ENCODE measurements around the gene TIFAB.

The TIFAB gene

GRCh38 chr5:135472141-135472540 is 20.0 kb upstream of the TIFAB start:
- Mint-ChIP-seq H3K9me3 (no peaks in the 10 kb centered on the region), H3K4me1 (no peaks in the 10 kb centered on the region), H3K36me3 (no peaks in the 10 kb centered on the region), H3K27ac (no peak overlapping the region), H3K4me3 (no peak overlapping the region), H3K27me3 (peaks cover 12% of the 10 kb centered on the region)
- DNase-seq (ENCODE audit: low spot score in 2 of 2) (no peak), ATAC-seq (ENCODE audit: low read depth) (no peak)

DNA sequence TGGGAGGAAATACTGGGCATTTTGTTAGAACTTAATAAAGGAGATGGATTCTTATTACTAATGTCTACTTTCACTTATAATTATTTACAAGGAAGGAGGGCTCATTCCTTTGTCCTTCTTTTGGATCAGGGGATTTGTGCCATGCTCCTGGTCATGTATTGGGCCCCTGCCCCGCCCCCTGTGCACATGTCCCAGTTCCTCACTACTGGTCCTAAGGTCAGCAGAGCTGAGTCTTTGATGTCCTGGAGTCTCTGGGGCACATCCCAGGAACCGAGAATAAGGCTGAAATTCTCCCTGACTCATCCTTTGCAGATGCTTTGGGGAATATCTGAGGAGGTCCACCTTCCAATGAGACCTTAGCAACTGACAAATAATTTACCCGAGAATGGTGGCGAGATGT is 19.6 kb upstream of the TIFAB start:
- Mint-ChIP-seq H3K27ac (no peak overlapping the region), H3K27me3 (peaks cover 12% of the 10 kb centered on the region), H3K36me3 (no peaks in the 10 kb centered on the region), H3K4me3 (no peak overlapping the region), H3K4me1 (no peaks in the 10 kb centered on the region), H3K9me3 (no peaks in the 10 kb centered on the region)
- ATAC-seq (ENCODE audit: low read depth), result no peak
- no peak for DNase-seq (ENCODE audit: low spot score in 2 of 2)

DNA sequence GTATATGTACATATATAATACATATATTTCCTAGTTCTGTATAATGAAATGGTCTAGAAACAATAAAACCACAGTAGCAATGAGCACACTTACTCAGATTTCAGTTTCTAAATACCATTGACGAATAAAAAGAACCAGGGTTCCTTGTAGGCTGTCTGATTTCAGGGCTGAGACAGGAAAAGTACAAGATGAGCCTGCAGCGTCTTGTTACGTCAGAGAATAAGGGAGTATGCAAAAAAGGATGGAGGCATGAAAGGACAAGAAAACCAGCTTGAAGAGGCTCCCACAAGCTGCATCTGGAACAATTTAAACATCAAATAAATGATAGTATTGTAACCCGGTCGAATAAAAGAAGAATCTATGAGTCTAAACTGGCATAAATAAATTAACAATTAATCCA is 17.8 kb upstream of the TIFAB start:
- Mint-ChIP-seq H3K27me3 (peaks cover 19% of the 10 kb centered on the region), H3K9me3 (no peaks in the 10 kb centered on the region), H3K36me3 (no peaks in the 10 kb centered on the region), H3K4me3 (no peak overlapping the region), H3K27ac (no peak overlapping the region), H3K4me1 (peaks cover 4% of the 10 kb centered on the region)
- ATAC-seq (ENCODE audit: low read depth) (no peak), DNase-seq (ENCODE audit: low spot score in 2 of 2) (no peak)

- peaks cover 22% of the 10 kb centered on the region for H3K27me3 Mint-ChIP-seq
- no peak overlapping the region for H3K27ac Mint-ChIP-seq
- peaks cover 4% of the 10 kb centered on the region for H3K4me1 Mint-ChIP-seq
- ATAC-seq (ENCODE audit: low read depth), result no peak
- no peaks in the 10 kb centered on the region for H3K9me3 Mint-ChIP-seq
- no peaks in the 10 kb centered on the region for H3K36me3 Mint-ChIP-seq
- DNase-seq (ENCODE audit: low spot score in 2 of 2), result no peak
- H3K4me3 Mint-ChIP-seq, result no peak overlapping the region
These were observed 16.4 kb upstream of the TIFAB start for GRCh38 chr5:135468541-135468940.

DNA sequence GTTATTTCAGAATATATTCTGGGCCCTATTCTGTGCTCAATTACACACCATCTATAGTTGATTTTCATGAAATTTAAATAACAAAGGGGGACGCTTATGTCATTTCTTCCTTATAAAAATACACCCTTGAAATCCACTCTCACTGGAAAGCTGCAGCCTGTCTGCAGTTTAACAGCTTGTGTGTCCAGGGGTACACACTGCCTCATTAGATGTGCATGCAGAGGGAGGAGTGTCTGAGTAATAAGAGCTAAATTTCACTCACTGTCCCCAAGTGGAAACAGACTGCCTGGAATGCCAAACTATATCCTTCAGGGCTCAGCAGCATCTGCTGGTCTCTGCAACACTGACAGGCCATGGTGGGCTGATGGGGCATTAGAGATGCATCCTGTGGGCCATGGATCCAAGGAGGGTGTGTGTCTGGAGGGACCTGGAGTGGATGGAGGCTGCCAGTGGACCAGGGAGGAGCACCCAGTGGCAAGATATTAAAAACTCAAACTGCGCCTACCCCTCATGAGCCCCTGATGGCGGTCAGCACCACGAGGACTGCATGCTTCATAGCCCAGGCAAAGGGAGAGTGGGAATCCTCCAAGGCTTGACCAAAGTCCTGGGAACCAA is 15.8 kb upstream of the TIFAB start:
- Mint-ChIP-seq H3K27me3 (peaks cover 22% of the 10 kb centered on the region), H3K27ac (no peak overlapping the region), H3K4me3 (no peak overlapping the region), H3K36me3 (no peaks in the 10 kb centered on the region), H3K4me1 (peaks cover 4% of the 10 kb centered on the region), H3K9me3 (no peaks in the 10 kb centered on the region)
- ATAC-seq (ENCODE audit: low read depth), result no peak
- DNase-seq (ENCODE audit: low spot score in 2 of 2), result no peak

DNA sequence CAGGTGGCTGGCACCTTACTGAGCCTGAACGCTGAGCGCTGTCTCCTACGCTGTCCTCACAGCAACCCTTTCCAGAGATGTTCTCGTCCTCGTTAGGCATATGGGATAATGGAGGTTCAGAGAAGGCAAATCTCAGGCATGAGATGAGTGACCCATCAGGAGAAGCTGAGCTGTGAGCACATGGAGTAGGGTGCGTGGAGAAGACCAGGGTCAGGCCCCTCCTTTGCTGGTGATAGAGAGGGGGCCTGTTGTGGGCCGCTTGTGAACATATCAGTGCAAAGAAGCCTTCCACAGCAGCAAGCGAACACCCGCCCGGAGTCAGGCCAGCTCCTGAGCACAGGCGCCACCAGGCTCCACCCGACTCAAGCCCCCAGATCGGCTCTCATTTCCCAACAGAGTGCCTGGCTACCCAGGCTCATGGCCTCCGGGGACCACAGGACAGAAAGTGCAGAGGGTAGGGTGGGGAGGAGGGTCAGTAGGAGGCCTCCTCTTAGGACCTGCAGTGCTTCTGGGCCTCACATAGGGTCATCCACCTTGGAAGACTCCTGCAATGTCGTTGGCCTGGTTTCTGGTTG is 15.0 kb upstream of the TIFAB start:
- no peaks in the 10 kb centered on the region for H3K9me3 Mint-ChIP-seq
- no peak overlapping the region for H3K4me3 Mint-ChIP-seq
- no peak overlapping the region for H3K27ac Mint-ChIP-seq
- H3K36me3 Mint-ChIP-seq, result no peaks in the 10 kb centered on the region
- ATAC-seq (ENCODE audit: low read depth), result no peak
- H3K4me1 Mint-ChIP-seq, result peaks cover 4% of the 10 kb centered on the region
- peaks cover 22% of the 10 kb centered on the region for H3K27me3 Mint-ChIP-seq
- no peak for DNase-seq (ENCODE audit: low spot score in 2 of 2)

DNA sequence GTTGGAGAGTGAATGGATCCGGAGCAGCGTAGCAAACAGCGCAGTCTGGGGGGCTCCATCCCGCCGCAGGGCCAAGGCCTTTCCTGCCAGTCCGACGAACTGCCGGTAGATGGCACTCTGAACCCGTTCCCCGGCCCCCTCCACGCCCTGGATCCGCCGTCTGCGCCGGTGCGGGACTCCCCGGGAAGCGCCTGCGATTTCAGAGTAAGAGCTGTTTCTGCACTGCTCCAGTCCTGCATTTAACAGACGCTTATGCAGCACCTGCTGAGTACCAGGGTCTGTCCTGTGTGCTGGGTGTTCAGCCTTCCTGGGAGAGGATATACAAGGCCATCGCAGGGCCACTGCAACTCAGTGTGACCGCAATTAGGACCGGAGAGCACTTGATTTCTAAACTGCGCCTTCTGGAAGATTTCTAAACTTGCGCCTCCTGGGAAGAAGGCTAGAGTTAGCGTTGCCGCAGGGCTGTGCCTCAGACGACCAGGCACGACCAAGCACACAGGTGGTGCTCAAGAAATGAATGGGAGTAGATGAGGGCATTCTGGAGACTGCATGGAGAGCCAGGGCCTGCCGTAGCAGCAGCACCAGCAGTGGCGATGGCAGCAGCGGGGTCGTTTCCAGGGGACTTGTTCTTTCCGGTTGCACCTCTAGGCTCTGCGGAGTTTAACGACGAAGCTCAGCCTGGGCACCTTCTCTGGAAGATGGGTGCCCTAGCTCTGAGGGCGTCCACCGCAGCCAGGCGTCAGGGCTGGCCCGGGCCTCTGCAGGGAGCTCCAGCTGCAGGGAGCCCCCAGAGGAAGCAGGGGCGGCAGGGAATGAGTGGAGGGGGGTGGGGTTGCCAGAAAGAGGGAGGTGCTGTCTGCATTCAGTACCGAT is 14.3 kb upstream of the TIFAB start:
- Mint-ChIP-seq H3K4me1 (peaks cover 4% of the 10 kb centered on the region), H3K9me3 (no peaks in the 10 kb centered on the region), H3K27me3 (peaks cover 22% of the 10 kb centered on the region), H3K27ac (no peak overlapping the region), H3K4me3 (peak overlapping the region; percentile 68), H3K36me3 (no peaks in the 10 kb centered on the region)
- ATAC-seq (ENCODE audit: low read depth), result peak; percentile 83
- peak; percentile 50 to 51 for DNase-seq (ENCODE audit: low spot score in 2 of 2)

DNA sequence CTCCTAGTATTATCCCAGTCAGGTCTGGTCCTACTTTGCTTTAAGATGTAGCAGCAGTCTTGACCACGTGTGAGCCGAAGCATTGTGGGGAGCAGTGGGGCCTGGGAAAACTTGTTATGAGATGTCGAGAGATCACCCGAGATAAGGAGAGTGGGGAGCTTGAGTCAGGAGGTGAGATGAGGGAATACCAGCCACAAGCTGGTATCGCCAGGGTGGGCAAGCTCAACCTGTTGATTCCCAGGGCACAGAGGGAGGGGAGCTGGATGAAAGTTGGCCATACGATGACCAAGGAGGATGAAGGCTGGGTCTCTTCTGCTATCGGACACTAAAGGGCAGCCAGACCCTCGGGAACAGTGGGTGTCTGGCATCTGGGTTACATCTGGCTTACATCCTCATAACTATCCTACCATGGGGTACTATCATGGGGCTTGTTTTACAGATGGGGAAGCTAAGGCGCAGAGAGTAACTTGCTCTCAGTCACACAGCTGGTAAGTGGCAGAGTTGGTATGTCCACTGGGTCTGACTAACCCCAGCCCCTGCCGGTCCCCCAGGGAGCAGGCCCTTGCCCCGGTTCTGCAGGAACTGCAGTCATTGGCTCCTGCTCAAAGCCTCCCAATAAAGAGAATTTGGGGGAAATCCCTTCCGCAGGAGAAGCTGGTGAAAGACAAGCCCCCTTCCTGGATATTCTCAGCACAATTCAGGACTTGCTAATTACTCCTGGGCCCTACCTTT is 13.4 kb upstream of the TIFAB start:
- peaks cover 20% of the 10 kb centered on the region for H3K27me3 Mint-ChIP-seq
- H3K4me1 Mint-ChIP-seq, result peaks cover 4% of the 10 kb centered on the region
- H3K4me3 Mint-ChIP-seq, result no peak overlapping the region

GRCh38 chr5:135462304-135462703 is 10.2 kb upstream of the TIFAB start:
- Mint-ChIP-seq H3K27ac (no peak overlapping the region), H3K4me3 (no peak overlapping the region), H3K4me1 (peaks cover 4% of the 10 kb centered on the region), H3K27me3 (peaks cover 22% of the 10 kb centered on the region), H3K36me3 (no peaks in the 10 kb centered on the region), H3K9me3 (no peaks in the 10 kb centered on the region)
- DNase-seq (ENCODE audit: low spot score in 2 of 2) (peak in 1 of 2 donors; percentile 22), ATAC-seq (ENCODE audit: low read depth) (peak; percentile 63)

More for the DNA sequence above, 13.4 kb upstream of the TIFAB start:
- Mint-ChIP-seq H3K36me3 (no peaks in the 10 kb centered on the region), H3K27ac (no peak overlapping the region), H3K9me3 (no peaks in the 10 kb centered on the region)
- no peak for DNase-seq (ENCODE audit: low spot score in 2 of 2)
- no peak for ATAC-seq (ENCODE audit: low read depth)

- H3K4me3 Mint-ChIP-seq, result no peak overlapping the region
These were observed 9.5 kb upstream of the TIFAB start for GRCh38 chr5:135461481-135462151.

GRCh38 chr5:135460246-135461033 is 8.3 kb upstream of the TIFAB start:
- Mint-ChIP-seq H3K4me1 (no peaks in the 10 kb centered on the region), H3K4me3 (no peak overlapping the region), H3K27ac (no peak overlapping the region), H3K36me3 (no peaks in the 10 kb centered on the region), H3K9me3 (no peaks in the 10 kb centered on the region), H3K27me3 (peaks cover 22% of the 10 kb centered on the region)
- DNase-seq (ENCODE audit: low spot score in 2 of 2) (no peak), ATAC-seq (ENCODE audit: low read depth) (no peak)

More at GRCh38 chr5:135461481-135462151, 9.5 kb upstream of the TIFAB start:
- Mint-ChIP-seq H3K27ac (no peak overlapping the region), H3K9me3 (no peaks in the 10 kb centered on the region), H3K36me3 (no peaks in the 10 kb centered on the region), H3K4me1 (peaks cover 4% of the 10 kb centered on the region), H3K27me3 (peaks cover 22% of the 10 kb centered on the region)
- no peak for DNase-seq (ENCODE audit: low spot score in 2 of 2)
- no peak for ATAC-seq (ENCODE audit: low read depth)

GRCh38 chr5:135458921-135459331 is 6.8 kb upstream of the TIFAB start:
- Mint-ChIP-seq H3K4me3 (no peak overlapping the region), H3K4me1 (no peaks in the 10 kb centered on the region), H3K9me3 (no peaks in the 10 kb centered on the region), H3K36me3 (no peaks in the 10 kb centered on the region), H3K27ac (no peak overlapping the region), H3K27me3 (peaks cover 19% of the 10 kb centered on the region)
- DNase-seq (ENCODE audit: low spot score in 2 of 2) (no peak), ATAC-seq (ENCODE audit: low read depth) (no peak)

DNA sequence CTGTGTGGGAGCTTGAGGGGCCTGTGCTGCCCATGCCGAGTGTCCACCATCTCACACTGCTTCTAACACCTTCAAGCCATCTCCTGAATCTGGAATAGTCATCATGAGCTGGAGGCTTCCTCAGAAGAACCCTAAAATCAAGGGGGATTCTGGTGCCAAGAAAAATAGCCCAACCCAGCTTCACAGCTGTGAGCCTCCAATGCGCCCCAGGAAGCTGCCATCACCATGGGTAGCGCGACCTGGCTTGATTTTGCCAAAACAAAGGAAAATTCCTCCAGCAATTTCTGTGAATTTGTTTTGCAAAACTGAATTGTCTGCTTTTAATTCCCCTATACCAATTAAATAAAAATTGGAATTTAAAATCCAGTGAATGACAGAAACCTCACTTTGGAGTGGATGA is 6.2 kb upstream of the TIFAB start:
- Mint-ChIP-seq H3K36me3 (no peaks in the 10 kb centered on the region), H3K4me3 (no peak overlapping the region), H3K27ac (no peak overlapping the region), H3K27me3 (peaks cover 15% of the 10 kb centered on the region), H3K9me3 (no peaks in the 10 kb centered on the region), H3K4me1 (no peaks in the 10 kb centered on the region)
- no peak for ATAC-seq (ENCODE audit: low read depth)
- no peak for DNase-seq (ENCODE audit: low spot score in 2 of 2)

Data from memory B cell (primary cell).